Measurements from ENCODE around the gene TMEM161A. TPM values are rescaled to one million over a fixed set of nuclear protein-coding genes. Genes with fewer than 3 reads are reported as not detected.

TMEM161A gene
- total and polyA plus RNA-seq, 2 of the 13 experiments (the other 11 are each of a cell fraction or from before 2014, with no cell fraction given) = 25.9 to 31.4 TPM

DNA sequence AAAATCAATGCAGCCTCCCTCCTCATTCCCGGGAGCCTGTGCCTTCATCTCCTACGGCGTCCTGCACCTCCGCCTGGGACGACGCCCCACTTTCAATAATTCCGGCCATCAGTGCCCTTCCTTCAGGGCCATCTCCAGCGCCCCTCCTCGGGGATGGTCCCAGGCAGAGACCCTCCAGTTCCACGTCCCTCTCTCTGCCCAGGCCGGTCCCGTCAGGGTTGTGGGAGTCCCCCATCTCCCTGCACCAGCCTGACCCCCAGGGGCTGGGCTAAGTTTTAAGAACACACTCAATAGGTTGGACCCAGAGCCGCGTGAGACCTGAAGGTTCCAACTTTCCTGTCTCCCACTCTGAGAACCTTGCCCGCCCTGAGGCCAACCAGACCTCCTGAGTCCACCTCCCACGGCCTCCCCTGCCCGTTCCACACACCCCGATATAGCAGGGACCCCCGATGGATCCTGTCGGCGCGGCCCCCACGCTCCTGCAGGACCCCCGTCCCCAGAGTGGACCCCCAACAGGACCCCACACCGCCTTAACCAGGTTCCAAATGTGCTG, 646 bp downstream of the TMEM161A start:
- FAIRE-seq (no peak), DNase-seq (ENCODE audit: low spot score) (no peak), ATAC-seq (peak; percentile 41)
- Histone ChIP-seq H3K9ac (ENCODE audit: insufficient read depth, low read depth, low read length) (peak overlapping the region; percentile 90), H3K27me3 (ENCODE audit: control insufficient read depth in 1 of 2, insufficient read depth in 2 of 2, low read length in 2 of 2) (no peaks in the 10 kb centered on the region), H3K9me3 (ENCODE audit: low read length) (peaks cover 3% of the 10 kb centered on the region; the same call in 1 of the 2 replicates), H3K4me1 (ENCODE audit: insufficient read depth, low read length) (peaks cover 14% of the 10 kb centered on the region), H3K36me3 (replicated peaks in 1 of 2; ENCODE audit: control insufficient read depth in 1 of 2, insufficient read depth in 2 of 2, low read length in 2 of 2) (no peaks in the 10 kb centered on the region), H4K20me1 (ENCODE audit: insufficient read depth, low read length) (no peaks in the 10 kb centered on the region), H3K27ac (ENCODE audit: extremely low read length, insufficient read depth, low read length) (peak overlapping the region; percentile 66), H3K4me2 (ENCODE audit: low read depth, low read length) (peak overlapping the region; percentile 99), H3K79me2 (ENCODE audit: insufficient read depth, low read length) (peaks cover 5% of the 10 kb centered on the region), H2AFZ (ENCODE audit: low read length) (no peak overlapping the region), H3K4me3 (replicated peaks in 1 of 3; ENCODE audit: insufficient read depth in 1 of 3, low read depth in 2 of 3, low read length in 3 of 3) (peak overlapping the region; percentile 67 to 80 (median 70))
- intact Hi-C loops (cut with micrococcal nuclease; ENCODE audit: unreplicated experiment) = loop anchor here (2.0 to 5.0 kb wide), 4 partner anchors 35 to 85 kb away; partner anchors contain the start of genes MEF2B and SLC25A42
- in situ Hi-C loops (cut with HindIII; ENCODE audit: extremely low pct_ligation_motif_present, low pct_unique_long_range_greater_than_20kb) = loop anchor here (5.0 kb wide), 1 partner anchor 85 kb away; no protein-coding TSS in a partner anchor
- ChIA-PET CTCF (ENCODE audit: low intra/inter-chr PET ratio, low total read pairs) (no interaction called here), POLR2A (no interaction called here)
- BruUV-seq (replicated peaks) = TSS peak; percentile 75
- WGBS (ENCODE audit: low lambda C conversion rate) = 6% methylated on average over 19 of the region's 25 CpGs
- TF ChIP-seq, protein P1, sequence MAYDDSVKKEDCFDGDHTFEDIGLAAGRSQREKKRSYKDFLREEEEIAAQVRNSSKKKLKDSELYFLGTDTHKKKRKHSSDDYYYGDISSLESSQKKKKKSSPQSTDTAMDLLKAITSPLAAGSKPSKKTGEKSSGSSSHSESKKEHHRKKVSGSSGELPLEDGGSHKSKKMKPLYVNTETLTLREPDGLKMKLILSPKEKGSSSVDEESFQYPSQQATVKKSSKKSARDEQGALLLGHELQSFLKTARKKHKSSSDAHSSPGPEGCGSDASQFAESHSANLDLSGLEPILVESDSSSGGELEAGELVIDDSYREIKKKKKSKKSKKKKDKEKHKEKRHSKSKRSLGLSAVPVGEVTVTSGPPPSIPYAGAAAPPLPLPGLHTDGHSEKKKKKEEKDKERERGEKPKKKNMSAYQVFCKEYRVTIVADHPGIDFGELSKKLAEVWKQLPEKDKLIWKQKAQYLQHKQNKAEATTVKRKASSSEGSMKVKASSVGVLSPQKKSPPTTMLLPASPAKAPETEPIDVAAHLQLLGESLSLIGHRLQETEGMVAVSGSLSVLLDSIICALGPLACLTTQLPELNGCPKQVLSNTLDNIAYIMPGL (CRISPR knock-in tag; IDR thresholded peaks at IDR 0.05; ENCODE audit: borderline replicate concordance in 1 of 2, low read depth in 1 of 2) = 0 out of 4 replicates have a peak, but pooled peaks of 1 of the 2 experiments have one; percentile 10
- TF ChIP-seq ZNF652 (CRISPR knock-in tag; IDR thresholded peaks at IDR 0.05; ENCODE audit: borderline replicate concordance, low read depth) (no peak), ZNF746 (CRISPR knock-in tag; IDR thresholded peaks at IDR 0.05) (peak; percentile 32; the same call in 1 of the 2 replicates), XBP1 (CRISPR knock-in tag; IDR thresholded peaks at IDR 0.05) (no peak), ZNF816 (CRISPR knock-in tag; IDR thresholded peaks at IDR 0.05; ENCODE audit: borderline replicate concordance) (no peak), ZFP36 (IDR thresholded peaks at IDR 0.05; ENCODE audit: borderline replicate concordance, low read depth, low read length, partially characterized antibody) (no peak), ZNF766 (CRISPR knock-in tag; IDR thresholded peaks at IDR 0.05; ENCODE audit: borderline replicate concordance) (0 out of 2 replicates have a peak, but pooled peaks have one; percentile 21), LCORL (IDR thresholded peaks at IDR 0.05) (no peak), LCORL (CRISPR knock-in tag; IDR thresholded peaks at IDR 0.05) (0 out of 2 replicates have a peak, but pooled peaks have one; percentile 13), RBM39 (IDR thresholded peaks at IDR 0.05; ENCODE audit: low read depth, low read length, poor library complexity, severe bottlenecking) (peak; percentile 26), ZSCAN12 (CRISPR knock-in tag; IDR thresholded peaks at IDR 0.05) (no peak), ZNF737 (CRISPR knock-in tag; IDR thresholded peaks at IDR 0.05; ENCODE audit: borderline replicate concordance) (no peak), KLF12 (CRISPR knock-in tag; IDR thresholded peaks at IDR 0.05; ENCODE audit: borderline replicate concordance) (0 out of 2 replicates have a peak, but pooled peaks have one; percentile 10), MEIS1 (CRISPR knock-in tag; IDR thresholded peaks at IDR 0.05; ENCODE audit: borderline replicate concordance) (0 out of 2 replicates have a peak, but pooled peaks have one; percentile 30), AGO1 (IDR thresholded peaks at IDR 0.05; ENCODE audit: low read depth, low read length, poor library complexity, severe bottlenecking) (peak; percentile 24), NFKBIZ (CRISPR knock-in tag; IDR thresholded peaks at IDR 0.05) (no peak), ZNF776 (CRISPR knock-in tag; IDR thresholded peaks at IDR 0.05) (no peak), ZNF777 (CRISPR knock-in tag; IDR thresholded peaks at IDR 0.05) (0 out of 2 replicates have a peak, but pooled peaks have one; percentile 3)
- TF ChIP-seq, protein P2, sequence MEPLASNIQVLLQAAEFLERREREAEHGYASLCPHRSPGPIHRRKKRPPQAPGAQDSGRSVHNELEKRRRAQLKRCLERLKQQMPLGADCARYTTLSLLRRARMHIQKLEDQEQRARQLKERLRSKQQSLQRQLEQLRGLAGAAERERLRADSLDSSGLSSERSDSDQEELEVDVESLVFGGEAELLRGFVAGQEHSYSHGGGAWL (CRISPR knock-in tag; IDR thresholded peaks at IDR 0.05) = 0 out of 2 replicates have a peak, but pooled peaks have one; percentile 22
- TF ChIP-seq, protein P3, sequence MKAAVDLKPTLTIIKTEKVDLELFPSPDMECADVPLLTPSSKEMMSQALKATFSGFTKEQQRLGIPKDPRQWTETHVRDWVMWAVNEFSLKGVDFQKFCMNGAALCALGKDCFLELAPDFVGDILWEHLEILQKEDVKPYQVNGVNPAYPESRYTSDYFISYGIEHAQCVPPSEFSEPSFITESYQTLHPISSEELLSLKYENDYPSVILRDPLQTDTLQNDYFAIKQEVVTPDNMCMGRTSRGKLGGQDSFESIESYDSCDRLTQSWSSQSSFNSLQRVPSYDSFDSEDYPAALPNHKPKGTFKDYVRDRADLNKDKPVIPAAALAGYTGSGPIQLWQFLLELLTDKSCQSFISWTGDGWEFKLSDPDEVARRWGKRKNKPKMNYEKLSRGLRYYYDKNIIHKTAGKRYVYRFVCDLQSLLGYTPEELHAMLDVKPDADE (CRISPR knock-in tag; IDR thresholded peaks at IDR 0.05) = 0 out of 2 replicates have a peak, but pooled peaks have one; percentile 8
- TF ChIP-seq, protein P4, sequence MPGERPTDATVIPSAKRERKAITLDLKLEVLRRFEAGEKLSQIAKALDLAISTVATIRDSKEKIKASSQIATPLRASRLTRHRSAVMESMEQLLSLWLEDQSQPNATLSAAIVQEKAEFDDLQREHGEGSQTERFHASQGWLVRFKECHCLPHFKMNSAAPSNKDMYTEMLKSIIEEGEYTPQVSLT (CRISPR knock-in tag; IDR thresholded peaks at IDR 0.05; ENCODE audit: borderline replicate concordance, low read depth) = no peak
